ENCODE data around the gene TEX22. TPM values are rescaled to one million over a fixed set of nuclear protein-coding genes. Genes with fewer than 3 reads are reported as not detected.

Gene TEX22
- total RNA-seq, 1 experiment from 2014 or later: 0.29 TPM

DNA sequence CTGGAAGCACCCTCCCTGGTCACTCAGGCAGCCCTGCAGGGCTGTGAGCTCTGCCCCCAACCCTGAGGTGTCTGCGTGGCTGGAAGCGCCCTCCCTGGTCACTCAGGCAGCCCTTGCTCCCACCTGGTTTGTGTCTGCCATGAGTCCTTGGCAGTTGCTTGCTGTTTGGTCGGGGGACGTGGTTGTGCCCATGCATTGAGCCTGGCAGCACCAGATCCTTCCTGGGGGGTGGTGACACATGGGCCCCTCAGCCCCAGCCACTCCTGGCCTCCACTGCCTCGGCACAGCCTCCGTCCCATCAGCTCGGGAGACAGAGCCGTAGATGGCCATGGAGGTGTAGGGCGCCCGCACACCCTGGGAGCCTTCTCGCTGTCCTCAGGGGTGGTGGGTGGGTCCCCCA, 40.8 kb downstream of the TEX22 start:
- ChIA-PET POLR2A (ENCODE audit: unreplicated experiment) (no interaction called here), CTCF (no interaction called here)
- Histone ChIP-seq H3K9me3 (ENCODE audit: low read length) (no peaks in the 10 kb centered on the region), H2AFZ (ENCODE audit: low read length) (no peak overlapping the region), H3K79me2 (ENCODE audit: low read length) (peaks cover 49% of the 10 kb centered on the region), H3K27ac (ENCODE audit: low read length) (no peak overlapping the region), H3K27me3 (ENCODE audit: low read length) (no peaks in the 10 kb centered on the region), H3K9me2 (replicated peaks; ENCODE audit: low read length) (no peaks in the 10 kb centered on the region), H3K36me3 (ENCODE audit: low read depth, low read length) (peaks cover 5% of the 10 kb centered on the region; the same call in 1 of the 2 replicates), H4K20me1 (ENCODE audit: low read length) (peaks cover 22% of the 10 kb centered on the region), H3F3A (ENCODE audit: low read length, unreplicated experiment) (no peaks in the 10 kb centered on the region), H3K4me3 (ENCODE audit: low read length) (no peak overlapping the region), H3K4me1 (ENCODE audit: insufficient read depth, low read length) (no peaks in the 10 kb centered on the region), H3K4me2 (ENCODE audit: low read length) (no peak overlapping the region), H3K9ac (ENCODE audit: low read length) (no peak overlapping the region)
- no peak for ATAC-seq
- no peak for DNase-seq
- TF ChIP-seq EZH2 (IDR thresholded peaks at IDR 0.05; ENCODE audit: low read length, unreplicated experiment): no peak
- TF ChIP-seq, protein P1, sequence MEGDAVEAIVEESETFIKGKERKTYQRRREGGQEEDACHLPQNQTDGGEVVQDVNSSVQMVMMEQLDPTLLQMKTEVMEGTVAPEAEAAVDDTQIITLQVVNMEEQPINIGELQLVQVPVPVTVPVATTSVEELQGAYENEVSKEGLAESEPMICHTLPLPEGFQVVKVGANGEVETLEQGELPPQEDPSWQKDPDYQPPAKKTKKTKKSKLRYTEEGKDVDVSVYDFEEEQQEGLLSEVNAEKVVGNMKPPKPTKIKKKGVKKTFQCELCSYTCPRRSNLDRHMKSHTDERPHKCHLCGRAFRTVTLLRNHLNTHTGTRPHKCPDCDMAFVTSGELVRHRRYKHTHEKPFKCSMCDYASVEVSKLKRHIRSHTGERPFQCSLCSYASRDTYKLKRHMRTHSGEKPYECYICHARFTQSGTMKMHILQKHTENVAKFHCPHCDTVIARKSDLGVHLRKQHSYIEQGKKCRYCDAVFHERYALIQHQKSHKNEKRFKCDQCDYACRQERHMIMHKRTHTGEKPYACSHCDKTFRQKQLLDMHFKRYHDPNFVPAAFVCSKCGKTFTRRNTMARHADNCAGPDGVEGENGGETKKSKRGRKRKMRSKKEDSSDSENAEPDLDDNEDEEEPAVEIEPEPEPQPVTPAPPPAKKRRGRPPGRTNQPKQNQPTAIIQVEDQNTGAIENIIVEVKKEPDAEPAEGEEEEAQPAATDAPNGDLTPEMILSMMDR (conservative IDR thresholded peaks at IDR 0.05; ENCODE audit: low read depth, low read length): no peak
- no peak for TF ChIP-seq EZH2phosphoT487 (IDR thresholded peaks at IDR 0.05; ENCODE audit: borderline replicate concordance, low read length)
- BruUV-seq (replicated peaks): no TSS peak
- intact Hi-C loops (cut with micrococcal nuclease): no loop called here

DNA sequence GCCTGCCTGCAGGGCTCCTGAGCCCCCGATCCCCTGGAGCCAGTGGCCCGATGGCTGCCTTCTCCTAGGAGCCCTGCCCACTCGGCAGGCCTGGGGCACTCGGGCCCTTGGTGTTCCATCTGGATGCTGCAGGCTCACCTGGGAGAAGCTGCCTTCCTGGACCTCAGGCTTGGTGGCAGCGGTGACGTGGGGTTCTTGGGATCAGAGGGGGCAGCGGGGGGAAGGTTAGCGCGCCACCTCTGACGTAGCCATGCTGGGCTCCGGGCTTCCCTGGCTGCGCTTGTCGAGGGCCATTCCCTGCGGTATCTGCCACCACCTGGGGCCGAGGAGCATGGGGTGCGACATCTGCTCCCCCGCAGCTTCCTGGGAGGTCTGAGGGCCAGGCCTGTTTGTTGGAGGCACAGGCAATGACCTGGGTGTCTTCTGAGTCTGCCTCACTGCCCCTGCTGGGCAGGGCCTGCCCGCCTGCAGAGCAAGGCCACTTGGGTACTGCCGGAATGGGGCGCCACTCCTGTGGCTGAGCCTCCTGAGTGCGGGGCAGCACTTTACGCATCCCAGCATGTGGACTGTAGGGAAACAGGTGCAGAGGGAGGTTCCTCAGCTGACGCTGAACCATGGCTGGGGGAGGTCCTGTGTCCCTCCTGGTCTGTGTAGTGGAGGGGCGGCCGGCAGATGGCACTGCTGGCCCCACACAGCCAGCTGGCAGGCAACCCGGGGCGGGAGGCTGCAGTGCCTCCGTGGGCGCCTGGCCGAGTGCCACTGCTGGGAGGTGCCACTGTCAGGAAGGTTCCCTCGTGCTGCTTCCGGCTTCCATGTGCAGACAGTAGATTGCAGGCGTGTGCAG, 41.6 kb downstream of the TEX22 start:
- no peak overlapping the region for H3K4me3 ChIP-seq (ENCODE audit: low read length)
- peaks cover 41% of the 10 kb centered on the region for H3K79me2 ChIP-seq (ENCODE audit: low read length)
- no peak overlapping the region for H3K4me2 ChIP-seq (ENCODE audit: low read length)
- DNase-seq (no peak), ATAC-seq (no peak)
- no peaks in the 10 kb centered on the region for H3K9me2 ChIP-seq (replicated peaks; ENCODE audit: low read length)
- H3K9me3 ChIP-seq (ENCODE audit: low read length): no peaks in the 10 kb centered on the region
- H3F3A ChIP-seq (ENCODE audit: low read length, unreplicated experiment): no peaks in the 10 kb centered on the region
- ChIA-PET POLR2A (ENCODE audit: unreplicated experiment) (no interaction called here), CTCF (no interaction called here)
- TF ChIP-seq, protein P1 (conservative IDR thresholded peaks at IDR 0.05; ENCODE audit: low read depth, low read length): no peak
- no peak for TF ChIP-seq EZH2 (IDR thresholded peaks at IDR 0.05; ENCODE audit: low read length, unreplicated experiment)
- no peak for TF ChIP-seq EZH2phosphoT487 (IDR thresholded peaks at IDR 0.05; ENCODE audit: borderline replicate concordance, low read length)
- H3K36me3 ChIP-seq (ENCODE audit: low read depth, low read length): peaks cover 5% of the 10 kb centered on the region; the same call in 1 of the 2 replicates
- peaks cover 19% of the 10 kb centered on the region for H4K20me1 ChIP-seq (ENCODE audit: low read length)
- H3K27me3 ChIP-seq (ENCODE audit: low read length): no peaks in the 10 kb centered on the region
- intact Hi-C loops (cut with micrococcal nuclease): no loop called here
- H3K9ac ChIP-seq (ENCODE audit: low read length): no peak overlapping the region
- no peak overlapping the region for H3K27ac ChIP-seq (ENCODE audit: low read length)
- H3K4me1 ChIP-seq (ENCODE audit: insufficient read depth, low read length): no peaks in the 10 kb centered on the region
- no TSS peak for BruUV-seq (replicated peaks)
- no peak overlapping the region for H2AFZ ChIP-seq (ENCODE audit: low read length)

DNA sequence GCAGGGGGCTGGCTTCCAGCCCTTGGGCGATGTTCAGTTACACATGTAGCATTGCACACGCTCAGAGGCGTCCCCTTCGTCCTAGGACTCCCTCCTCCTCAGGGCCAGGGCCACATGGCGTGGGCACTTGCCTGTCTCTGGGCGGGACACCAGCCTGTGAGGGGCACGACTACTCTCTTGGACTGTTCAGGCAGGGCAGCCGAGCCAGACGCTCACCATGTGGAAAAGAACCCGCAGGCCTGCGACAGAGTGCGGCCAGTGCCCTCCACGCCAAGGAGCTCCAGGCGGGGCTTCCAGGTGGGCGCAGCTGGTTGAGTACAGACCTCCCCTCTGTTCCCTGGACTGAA, 42.2 kb downstream of the TEX22 start:
- peaks cover 35% of the 10 kb centered on the region for H3K79me2 ChIP-seq (ENCODE audit: low read length)
- DNase-seq (no peak), ATAC-seq (no peak)
- H3K9me3 ChIP-seq (ENCODE audit: low read length): no peaks in the 10 kb centered on the region
- no peaks in the 10 kb centered on the region for H3F3A ChIP-seq (ENCODE audit: low read length, unreplicated experiment)
- CTCF ChIA-PET: no interaction called here
- H3K4me1 ChIP-seq (ENCODE audit: insufficient read depth, low read length): no peaks in the 10 kb centered on the region
- TF ChIP-seq EZH2phosphoT487 (IDR thresholded peaks at IDR 0.05; ENCODE audit: borderline replicate concordance, low read length): no peak
- TF ChIP-seq, protein P1 (conservative IDR thresholded peaks at IDR 0.05; ENCODE audit: low read depth, low read length): no peak
- TF ChIP-seq EZH2 (IDR thresholded peaks at IDR 0.05; ENCODE audit: low read length, unreplicated experiment): no peak
- no peak overlapping the region for H3K4me3 ChIP-seq (ENCODE audit: low read length)
- intact Hi-C loops (cut with micrococcal nuclease): no loop called here
- H3K36me3 ChIP-seq (ENCODE audit: low read depth, low read length): peaks cover 5% of the 10 kb centered on the region; the same call in 1 of the 2 replicates
- POLR2A ChIA-PET (ENCODE audit: unreplicated experiment): no interaction called here
- H3K27me3 ChIP-seq (ENCODE audit: low read length): no peaks in the 10 kb centered on the region
- no TSS peak for BruUV-seq (replicated peaks)
- H3K27ac ChIP-seq (ENCODE audit: low read length): no peak overlapping the region
- no peak overlapping the region for H2AFZ ChIP-seq (ENCODE audit: low read length)
- H3K9ac ChIP-seq (ENCODE audit: low read length): no peak overlapping the region
- peaks cover 16% of the 10 kb centered on the region; the same call in 1 of the 2 replicates for H4K20me1 ChIP-seq (ENCODE audit: low read length)
- H3K9me2 ChIP-seq (replicated peaks; ENCODE audit: low read length): no peaks in the 10 kb centered on the region
- H3K4me2 ChIP-seq (ENCODE audit: low read length): no peak overlapping the region
